NCI-H82 treated with DMSO at 0.1 percent for 48 hours (cell line): ENCODE data around the gene OR4K2.
"Not testable (repeated sequence)": the region's sequence is repeated elsewhere in the genome, so short reads cannot be mapped to it uniquely, and the experiment has no call there.

Experiments used
- DNase-seq: peaks from one replicate; lab custom pipeline; 2025; ENCODE audit not compliant: unreplicated experiment; lab: John Stamatoyannopoulos, UW

The OR4K2 gene, protein sequence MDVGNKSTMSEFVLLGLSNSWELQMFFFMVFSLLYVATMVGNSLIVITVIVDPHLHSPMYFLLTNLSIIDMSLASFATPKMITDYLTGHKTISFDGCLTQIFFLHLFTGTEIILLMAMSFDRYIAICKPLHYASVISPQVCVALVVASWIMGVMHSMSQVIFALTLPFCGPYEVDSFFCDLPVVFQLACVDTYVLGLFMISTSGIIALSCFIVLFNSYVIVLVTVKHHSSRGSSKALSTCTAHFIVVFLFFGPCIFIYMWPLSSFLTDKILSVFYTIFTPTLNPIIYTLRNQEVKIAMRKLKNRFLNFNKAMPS

DNA sequence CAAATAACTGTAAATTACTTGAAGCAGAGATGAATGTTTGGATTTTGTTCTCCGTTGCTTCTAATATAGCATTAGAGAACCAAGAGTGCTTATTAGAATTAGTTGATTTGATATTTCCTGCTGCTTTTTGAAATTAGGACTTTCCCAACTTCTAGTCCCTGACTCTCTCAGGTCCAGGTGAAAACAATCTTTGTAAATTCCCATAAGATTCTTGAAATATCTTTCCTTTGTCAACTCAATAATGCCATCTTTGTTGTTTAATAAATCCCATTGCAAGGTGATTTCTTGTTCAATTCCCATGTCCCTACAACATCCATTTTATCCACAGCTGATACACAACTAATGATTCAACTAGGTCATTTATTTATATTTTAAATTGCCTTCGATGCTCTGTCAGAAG is at the start of gene OR4K2:
TSS of gene OR4K2 (plus strand) at position 301 of the 400 bp plus-strand sequence. CDS start 1,126 bp downstream, outside the sequence.
- no peak for DNase-seq

DNA sequence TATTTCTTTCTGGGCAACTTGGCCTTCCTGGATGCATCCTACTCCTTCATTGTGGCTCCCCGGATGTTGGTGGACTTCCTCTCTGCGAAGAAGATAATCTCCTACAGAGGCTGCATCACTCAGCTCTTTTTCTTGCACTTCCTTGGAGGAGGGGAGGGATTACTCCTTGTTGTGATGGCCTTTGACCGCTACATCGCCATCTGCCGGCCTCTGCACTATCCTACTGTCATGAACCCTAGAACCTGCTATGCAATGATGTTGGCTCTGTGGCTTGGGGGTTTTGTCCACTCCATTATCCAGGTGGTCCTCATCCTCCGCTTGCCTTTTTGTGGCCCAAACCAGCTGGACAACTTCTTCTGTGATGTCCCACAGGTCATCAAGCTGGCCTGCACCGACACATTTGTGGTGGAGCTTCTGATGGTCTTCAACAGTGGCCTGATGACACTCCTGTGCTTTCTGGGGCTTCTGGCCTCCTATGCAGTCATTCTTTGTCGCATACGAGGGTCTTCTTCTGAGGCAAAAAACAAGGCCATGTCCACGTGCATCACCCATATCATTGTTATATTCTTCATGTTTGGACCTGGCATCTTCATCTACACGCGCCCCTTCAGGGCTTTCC is 47.2 kb upstream of the OR4K2 start:
- DNase-seq = not testable (repeated sequence)

DNA sequence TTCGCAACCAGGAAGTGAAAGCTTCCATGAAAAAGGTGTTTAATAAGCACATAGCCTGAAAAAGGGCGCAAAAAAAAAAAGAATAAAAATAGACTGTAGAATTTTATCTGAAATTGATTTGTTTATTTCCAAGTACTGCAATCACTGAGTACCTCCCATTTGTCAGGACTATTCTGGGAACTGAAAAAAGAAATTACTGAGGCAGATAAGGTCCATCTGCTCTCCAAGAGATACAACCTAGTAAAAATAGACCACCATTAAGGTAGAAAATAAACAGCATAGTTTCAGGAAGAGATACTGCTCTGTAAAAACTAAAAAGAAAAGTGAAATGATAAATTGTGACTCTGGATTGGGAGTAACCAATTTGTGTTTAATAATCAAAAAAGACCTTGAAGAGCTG is 46.6 kb upstream of the OR4K2 start:
- DNase-seq = no peak

DNA sequence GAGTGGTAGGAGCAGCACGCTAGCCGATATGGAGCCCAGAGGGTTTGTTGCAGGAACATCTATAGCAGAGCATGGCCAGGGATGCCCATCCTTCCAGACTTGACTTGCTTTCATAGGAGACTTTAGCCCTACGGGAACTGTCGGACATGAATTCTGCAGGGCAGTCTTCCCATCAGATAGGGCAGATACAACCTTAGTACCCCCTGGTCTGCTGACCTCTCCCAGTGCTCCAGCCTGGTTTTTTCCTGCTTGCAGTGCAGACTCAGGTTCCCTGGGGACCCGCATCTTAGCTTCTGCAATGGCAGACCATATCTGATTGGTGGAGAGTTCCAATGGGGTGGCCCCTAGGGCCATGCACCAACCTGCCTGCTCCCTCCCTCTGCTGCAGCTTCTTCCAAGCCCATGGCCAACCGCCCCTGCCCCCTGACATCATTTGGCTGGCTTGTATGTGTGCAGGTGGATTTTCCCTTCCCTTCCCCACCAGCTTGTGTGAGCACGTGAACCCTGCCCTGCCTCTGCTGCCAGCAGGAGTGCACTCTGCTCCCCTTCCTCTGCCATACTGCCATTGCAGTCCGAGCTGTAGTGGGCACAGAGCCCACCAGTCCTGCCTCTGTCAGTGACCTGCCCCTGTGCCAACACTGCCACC is 40.6 kb upstream of the OR4K2 start:
- not testable (repeated sequence) for DNase-seq

DNA sequence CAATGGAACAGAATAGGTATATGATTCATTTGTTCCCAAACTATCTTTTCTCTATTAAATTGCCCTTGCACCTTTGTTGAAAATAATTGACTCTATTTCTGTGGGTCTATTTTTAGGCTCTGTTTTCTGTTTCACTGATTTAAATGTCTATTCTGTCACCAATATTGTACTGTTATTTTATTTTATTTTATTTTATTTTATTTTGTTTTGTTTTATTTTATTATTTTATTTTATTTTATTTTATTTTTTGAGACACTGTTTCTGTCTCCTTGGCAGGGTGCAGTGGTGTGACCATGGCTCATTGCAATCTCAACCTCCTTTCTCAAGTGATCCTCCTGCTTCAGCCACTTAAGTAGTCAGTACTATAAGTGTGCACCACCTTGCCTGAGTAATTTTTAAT is 36.5 kb upstream of the OR4K2 start:
- no peak for DNase-seq

DNA sequence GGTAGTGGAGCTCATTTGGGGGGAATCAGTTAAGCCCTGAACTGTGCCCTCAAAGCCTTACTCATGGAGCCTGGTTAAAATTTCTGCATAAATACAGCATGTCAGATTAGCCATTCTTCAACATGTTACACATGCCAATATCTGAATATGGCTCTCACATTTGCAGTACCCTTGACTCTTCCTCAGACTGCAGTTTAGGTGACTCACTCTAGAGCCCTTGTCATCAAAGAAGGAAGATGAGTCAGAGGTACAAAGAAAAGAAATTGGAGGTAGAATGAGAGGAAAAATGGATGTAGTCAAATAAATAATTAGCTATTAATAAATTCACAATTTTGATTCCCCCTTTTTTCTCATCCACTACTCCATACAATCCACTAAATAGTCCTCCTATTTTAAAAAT is 23.6 kb upstream of the OR4K2 start:
- DNase-seq = no peak

DNA sequence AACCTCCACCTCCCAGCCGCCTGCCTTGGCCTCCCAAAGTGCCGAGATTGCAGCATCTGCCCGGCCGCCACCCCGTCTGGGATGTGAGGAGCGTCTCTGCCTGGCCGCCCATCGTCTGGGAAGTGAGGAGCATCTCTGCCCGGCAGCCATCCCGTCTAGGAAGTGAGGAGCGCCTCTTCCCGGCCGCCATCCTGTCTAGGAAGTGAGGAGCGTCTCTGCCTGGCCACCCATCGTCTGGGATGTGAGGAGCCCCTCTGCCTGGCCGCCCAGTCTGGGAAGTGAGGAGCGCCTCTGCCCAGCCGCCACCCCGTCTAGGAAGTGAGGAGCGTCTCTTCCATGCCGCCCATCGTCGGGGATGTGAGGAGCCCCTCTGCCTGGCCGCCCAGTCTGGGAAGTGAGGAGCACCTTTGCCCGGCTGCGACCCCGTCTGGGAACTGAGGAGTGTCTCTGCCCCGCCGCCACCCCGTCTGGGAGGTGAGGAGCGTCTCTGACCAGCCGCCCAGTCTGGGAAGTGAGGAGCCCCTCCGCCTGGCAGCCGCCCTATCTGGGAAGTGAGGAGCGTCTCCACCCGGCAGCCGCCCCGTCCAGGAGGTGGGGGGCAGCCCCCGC is 8.8 kb upstream of the OR4K2 start:
- DNase-seq = not testable (repeated sequence)

DNA sequence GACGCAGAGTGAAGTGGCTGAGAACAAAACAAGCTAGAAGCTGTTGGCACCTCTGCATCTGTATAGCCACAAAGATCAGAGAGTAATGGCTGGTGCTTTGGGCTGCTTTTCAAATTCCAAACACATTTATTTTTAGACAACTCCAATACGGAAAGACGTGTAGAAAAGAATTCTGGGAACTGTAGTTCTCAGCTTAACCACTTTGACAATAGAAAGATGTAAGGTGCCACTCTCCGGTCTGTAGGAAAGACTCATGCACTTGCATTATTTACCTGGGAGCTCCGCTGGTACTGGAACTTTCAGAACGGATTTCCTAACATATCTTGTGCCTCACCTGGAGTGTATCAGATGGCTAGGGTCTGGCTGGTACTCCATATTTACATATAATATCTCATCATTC is 1.8 kb upstream of the OR4K2 start:
- DNase-seq = no peak

DNA sequence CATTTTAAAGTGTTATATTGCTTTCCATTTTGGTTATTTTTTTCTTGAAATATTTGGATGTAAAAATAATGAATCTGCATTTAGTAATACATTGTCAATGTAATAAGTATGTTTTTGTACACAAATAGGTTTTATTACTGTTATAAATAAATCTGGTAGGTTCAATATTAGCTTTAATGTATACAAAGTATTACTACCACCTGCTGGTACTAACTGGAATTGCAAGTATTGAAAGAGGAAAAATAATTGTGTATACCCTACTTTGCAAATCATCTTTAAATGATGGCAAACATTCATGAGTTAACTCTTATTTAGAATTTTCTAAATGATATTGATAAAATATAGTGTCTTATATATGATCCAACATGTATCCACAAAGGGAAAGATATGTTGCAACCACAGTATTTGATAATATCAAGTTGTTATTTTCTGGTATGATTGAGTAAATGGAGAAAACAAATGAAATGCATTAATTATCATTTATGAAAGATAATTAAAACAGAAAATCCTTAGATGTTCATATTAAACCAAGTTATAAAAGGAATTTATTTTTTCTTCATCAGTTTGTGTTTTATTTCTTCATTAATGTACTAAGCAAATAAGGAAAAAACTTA is 3.2 kb downstream of the OR4K2 start:
- DNase-seq = no peak

DNA sequence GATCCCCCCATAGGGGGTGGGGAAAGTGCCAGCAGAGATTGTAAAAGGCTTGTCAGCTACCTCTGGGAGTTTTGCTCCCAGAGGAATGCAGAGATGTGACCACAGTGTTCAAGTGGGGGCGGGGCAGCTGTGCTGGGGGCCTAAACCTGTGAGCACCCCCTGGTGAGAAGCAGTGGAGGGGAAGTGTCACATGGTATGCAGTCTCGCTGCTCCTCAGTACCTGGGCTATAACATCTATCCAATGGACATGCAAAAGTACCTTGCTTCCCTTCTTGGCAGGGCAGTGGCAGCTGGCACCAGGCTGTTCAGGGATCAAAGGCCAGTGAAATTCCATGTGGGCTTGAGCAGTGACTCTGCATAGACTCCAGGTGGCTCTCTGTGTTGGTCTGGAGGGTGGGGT is 20.3 kb downstream of the OR4K2 start:
- DNase-seq = no peak

DNA sequence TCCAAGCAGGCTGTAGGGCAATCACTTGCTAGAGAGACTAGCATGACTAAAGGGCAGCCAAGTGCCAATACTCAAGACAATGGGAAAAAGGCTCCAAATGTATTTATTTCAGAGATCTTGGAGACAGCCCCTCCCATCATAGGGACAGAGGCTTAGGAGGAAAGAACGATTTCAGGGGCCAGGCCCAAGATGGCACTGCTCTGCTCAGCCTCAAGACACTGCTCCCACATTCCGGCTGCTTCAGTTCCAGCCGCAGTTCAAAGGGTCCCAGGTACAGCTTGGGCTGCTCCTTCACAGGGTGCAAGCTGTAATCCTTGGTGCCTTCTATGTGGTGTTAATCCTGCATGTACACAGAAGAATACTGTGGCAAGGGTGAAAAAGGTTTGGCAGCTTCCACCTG is 26.1 kb downstream of the OR4K2 start:
- no peak for DNase-seq

DNA sequence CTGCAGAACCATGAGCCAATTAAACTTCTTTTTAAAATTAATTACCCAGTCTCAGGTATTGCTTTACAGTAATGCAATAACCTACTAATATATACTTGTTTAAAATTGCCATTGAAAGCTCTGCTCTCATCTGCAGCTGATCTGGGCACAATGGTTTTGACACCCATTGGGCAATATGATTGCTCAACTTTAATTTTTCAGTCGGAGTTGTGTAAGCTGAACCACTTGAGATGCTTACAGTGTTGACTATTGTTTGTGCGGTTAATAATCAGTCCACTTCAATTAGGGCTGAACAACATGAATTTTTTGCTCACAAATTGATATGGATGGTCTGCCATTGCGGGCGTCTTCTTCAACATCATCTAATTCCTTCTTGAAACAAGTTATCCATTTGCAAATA is 27.5 kb downstream of the OR4K2 start:
- no peak for DNase-seq

DNA sequence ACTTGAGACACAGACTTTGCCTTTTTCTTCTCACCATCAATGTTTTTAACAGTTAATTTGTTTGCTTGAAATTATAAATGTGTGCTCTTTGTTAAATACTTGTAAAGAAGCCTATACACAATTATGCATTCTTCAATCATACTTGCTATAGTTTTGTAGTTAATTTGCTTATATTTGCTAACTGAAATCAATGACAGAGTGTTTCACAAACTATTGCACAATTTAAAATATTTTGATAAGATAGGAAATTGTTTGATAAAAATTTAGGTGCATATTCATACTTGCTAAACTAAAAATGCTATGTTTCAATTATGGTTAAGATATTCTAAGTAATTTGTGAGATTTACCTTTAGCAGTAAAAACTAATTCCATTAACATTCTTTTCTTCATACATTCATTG is 31.7 kb downstream of the OR4K2 start:
- no peak for DNase-seq

DNA sequence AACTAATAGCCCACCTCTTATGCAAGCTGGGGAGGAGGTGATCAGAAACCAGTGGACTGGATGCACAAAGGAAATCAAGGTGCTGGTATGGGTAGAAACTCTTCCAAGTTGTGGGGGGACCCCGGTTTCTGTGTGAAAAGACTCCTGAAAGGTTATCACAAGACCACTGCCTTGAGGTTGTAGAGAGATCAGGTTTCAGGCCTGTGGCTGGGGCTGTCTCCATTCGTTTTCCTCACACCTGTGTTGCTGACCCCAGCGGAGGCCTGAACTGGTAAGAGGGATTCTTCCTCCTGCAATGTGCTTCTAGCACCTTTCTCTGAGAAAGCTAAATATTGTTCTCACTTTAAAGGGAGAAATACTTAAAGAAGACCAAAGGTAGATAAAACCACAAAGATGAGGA is 36.2 kb downstream of the OR4K2 start:
- DNase-seq = no peak

DNA sequence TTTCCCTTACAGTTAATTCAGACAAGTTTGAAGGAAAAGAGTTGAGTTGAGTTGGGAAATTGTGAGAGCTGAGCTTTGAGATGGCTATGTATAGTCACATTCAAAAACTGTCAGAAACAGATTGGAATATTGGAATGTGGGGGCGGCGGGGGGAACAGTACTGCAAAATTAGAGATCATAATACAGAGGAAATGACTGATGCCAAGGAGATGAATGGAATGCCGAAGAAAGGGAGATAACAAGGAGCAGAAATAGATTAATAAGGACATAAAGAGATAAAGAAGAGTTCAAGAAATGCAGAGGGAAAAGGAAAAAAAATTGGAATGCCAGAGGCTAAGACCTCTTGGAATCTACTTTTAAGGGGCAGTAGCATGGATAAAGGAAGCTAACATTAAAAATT is 42.3 kb downstream of the OR4K2 start:
- DNase-seq = no peak

DNA sequence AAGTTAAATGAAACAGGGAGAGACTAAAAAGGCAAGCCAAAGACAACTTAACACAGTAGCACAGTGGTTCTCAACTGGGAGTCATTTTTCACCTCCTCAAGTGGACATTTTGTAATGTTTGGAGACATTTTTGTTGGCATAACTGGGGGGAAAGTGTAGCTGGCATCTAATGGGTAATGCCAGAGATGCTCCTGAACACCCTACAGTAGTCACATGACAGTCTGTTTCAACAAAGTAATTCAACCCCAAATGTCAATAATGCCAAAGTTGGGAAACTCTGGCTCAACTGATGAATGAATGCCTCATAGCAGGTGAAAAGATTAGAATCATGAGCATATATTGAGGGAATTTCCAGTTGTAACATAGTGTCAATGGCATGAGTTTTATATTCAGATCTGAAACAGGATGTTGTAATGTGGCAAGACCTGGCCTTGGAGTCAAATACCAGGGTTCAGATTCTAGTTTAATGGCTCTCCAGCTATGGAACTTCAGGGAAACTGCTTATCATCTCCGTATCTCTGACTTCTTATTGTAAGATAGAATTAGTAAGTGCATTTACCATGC is 43.1 kb downstream of the OR4K2 start:
- DNase-seq = no peak

DNA sequence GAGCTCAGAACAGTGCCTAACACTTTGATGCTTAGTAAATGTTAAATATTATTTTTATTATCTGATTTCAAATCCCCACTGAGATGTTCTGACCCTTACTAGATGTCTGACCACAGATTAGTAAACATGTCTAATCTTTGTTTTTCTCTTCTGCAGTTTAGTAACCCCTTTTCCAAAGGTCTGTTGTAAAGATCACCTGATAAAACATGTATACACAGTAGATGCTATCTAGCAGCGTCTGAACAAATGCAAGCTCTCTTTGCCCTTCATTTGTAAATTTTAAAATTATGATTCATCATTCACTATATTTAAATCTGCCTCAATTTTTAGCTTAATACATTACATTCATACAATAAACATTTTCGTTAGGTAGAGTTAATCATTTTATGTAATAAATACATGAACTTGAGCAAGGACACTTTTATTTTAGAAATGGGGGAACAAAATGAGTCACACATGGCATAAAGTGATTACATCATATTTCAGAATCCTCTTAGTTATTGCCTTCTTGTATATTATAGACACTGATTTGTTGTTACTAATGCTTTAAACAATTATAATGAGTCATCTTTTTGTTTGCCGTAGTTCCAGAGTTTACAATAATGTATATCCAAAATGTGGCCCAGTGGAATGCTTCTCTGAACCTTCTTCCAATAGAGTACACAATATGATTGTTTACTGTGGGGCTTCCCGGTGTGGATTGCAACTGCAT is 43.8 kb downstream of the OR4K2 start:
- DNase-seq = no peak

DNA sequence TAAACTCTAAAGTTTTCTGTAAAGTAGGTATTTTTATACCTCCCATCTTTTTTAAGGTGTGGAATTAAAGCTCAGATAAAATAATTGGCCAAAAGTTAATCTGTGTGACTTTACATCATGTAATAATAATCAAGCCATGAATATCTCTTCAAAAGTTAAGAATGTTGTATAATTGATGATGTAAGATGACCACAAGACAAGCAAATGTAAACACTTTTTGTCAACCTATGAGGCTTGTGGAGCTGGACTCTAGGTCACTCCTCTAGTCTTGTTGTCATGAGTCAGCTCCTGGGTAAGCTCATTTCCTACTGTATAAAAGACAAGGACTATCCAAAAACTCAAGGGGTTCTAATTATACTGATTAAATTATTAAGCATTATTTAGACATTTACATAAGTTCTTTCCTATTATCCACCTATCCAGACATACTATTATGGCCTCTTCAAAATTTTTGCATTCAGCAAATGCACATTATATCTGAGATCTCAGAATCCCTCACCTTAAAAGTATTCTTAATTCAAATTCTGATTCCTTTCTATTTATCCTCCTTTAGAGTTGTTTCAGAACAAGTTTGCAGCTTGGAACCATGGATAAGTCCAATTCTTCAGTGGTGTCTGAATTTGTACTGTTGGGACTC is 45.2 kb downstream of the OR4K2 start, which contains the start of gene OR4K5:
TSS of gene OR4K5 (plus strand) at position 587 of the 637 bp plus-strand sequence. CDS start at position 587, 0 bp downstream.
- no peak for DNase-seq

DNA sequence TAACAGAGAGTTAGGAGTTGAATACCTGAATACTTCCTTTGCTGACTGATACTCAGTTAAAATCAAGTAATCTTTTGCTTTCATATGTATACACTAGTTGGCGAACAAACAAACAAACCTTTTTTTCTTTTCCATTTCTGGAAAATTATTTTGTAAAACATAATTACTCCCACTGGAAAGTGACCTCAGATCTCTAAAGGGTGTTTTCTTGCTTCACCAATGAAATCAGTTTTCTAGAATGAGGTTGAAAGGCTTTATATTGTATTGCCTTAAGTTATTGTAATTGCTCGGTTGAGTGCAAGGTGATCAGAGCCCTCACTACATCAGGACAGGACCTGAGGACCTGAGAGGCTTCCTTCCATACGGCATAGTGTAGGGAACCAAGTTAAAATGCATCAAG is 55.7 kb downstream of the OR4K2 start, which contains the start of gene OR4K1:
TSS of gene OR4K1 (plus strand) at position 301 of the 400 bp plus-strand sequence. CDS start 4,750 bp downstream, outside the sequence.
- DNase-seq = no peak
